Measurements from ENCODE around the gene GALNT10. TPM values are rescaled to one million over a fixed set of nuclear protein-coding genes. Genes with fewer than 3 reads are reported as not detected.

The GALNT10 gene
- total and polyA plus RNA-seq, 10 of the 15 experiments (the other 5 are each of a cell fraction or from before 2014, with no cell fraction given), result 3.9 to 35.4 (median 15.5) TPM

DNA sequence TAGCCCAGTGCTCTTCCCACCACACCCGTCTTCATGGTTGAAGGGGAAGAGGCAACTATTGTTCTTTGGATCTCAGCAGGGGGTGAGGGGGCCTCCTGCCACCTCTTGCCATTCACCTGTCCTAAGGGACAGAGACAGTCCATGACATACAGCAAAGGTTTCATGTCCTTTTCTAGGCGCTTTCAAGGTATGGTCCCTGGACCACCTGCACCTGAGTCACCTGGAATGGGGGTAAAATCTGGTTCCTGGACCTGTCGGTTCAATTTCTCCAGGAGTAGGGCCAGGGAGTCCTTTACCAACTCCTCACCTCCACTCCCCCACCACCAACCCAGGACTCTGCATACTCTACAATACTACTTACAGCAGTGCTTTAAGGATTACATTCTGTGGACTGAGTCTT is 221.8 kb downstream of the GALNT10 start (continued):
- TF ChIP-seq ZBTB40 (IDR thresholded peaks at IDR 0.05; ENCODE audit: borderline replicate concordance) (no peak), MEF2A (IDR thresholded peaks at IDR 0.05; ENCODE audit: insufficient read depth, low read depth, low read length) (no peak)

GRCh38 chr5:154412925-154413324 is 222.4 kb downstream of the GALNT10 start:
- no peaks in the 10 kb centered on the region for H3K79me2 ChIP-seq (ENCODE audit: control insufficient read depth, insufficient read depth, low read length)
- in situ Hi-C loops (cut with MboI) (no loop called here), intact Hi-C loops (cut with micrococcal nuclease; ENCODE audit: unreplicated experiment) (no loop called here)
- peaks cover 8% of the 10 kb centered on the region for H3K4me1 ChIP-seq (ENCODE audit: control insufficient read depth, insufficient read depth, low read length)
- BruUV-seq (replicated peaks), result no TSS peak
- FAIRE-seq, result no peak
- POLR2A ChIA-PET, result no interaction called here
- H3K4me2 ChIP-seq (ENCODE audit: control insufficient read depth, insufficient read depth), result no peak overlapping the region
- TF ChIP-seq ATF7 (IDR thresholded peaks at IDR 0.05; ENCODE audit: low read depth) (no peak), GATAD2B (conservative IDR thresholded peaks at IDR 0.05; ENCODE audit: low read depth) (no peak), SPI1 (IDR thresholded peaks at IDR 0.05; ENCODE audit: borderline replicate concordance, insufficient read depth, low read depth, low read length) (no peak), EP300 (IDR thresholded peaks at IDR 0.05; ENCODE audit: borderline replicate concordance in 1 of 2, control insufficient read depth in 1 of 2, low read depth in 2 of 2, low read length in 2 of 2) (no peak)
- TF ChIP-seq, protein P1, sequence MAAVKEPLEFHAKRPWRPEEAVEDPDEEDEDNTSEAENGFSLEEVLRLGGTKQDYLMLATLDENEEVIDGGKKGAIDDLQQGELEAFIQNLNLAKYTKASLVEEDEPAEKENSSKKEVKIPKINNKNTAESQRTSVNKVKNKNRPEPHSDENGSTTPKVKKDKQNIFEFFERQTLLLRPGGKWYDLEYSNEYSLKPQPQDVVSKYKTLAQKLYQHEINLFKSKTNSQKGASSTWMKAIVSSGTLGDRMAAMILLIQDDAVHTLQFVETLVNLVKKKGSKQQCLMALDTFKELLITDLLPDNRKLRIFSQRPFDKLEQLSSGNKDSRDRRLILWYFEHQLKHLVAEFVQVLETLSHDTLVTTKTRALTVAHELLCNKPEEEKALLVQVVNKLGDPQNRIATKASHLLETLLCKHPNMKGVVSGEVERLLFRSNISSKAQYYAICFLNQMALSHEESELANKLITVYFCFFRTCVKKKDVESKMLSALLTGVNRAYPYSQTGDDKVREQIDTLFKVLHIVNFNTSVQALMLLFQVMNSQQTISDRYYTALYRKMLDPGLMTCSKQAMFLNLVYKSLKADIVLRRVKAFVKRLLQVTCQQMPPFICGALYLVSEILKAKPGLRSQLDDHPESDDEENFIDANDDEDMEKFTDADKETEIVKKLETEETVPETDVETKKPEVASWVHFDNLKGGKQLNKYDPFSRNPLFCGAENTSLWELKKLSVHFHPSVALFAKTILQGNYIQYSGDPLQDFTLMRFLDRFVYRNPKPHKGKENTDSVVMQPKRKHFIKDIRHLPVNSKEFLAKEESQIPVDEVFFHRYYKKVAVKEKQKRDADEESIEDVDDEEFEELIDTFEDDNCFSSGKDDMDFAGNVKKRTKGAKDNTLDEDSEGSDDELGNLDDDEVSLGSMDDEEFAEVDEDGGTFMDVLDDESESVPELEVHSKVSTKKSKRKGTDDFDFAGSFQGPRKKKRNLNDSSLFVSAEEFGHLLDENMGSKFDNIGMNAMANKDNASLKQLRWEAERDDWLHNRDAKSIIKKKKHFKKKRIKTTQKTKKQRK (IDR thresholded peaks at IDR 0.05; ENCODE audit: low read depth, low read length), result no peak
- WGBS (ENCODE audit: insufficient coverage, insufficient replicate concordance, low lambda C conversion rate, missing lambda C conversion rate), result 96% methylated on average over 9 of the region's 9 CpGs
- no peak for ATAC-seq
- peaks cover 3 to 19% of the 10 kb centered on the region in 2 experiments for H3K36me3 ChIP-seq (ENCODE audit: control insufficient read depth in 2 of 2, insufficient read depth in 2 of 2, low read length in 1 of 2)
- H2AFZ ChIP-seq (ENCODE audit: control insufficient read depth, low read depth, low read length), result no peak overlapping the region
- H3K4me3 ChIP-seq, result no peak overlapping the region
- DNase-seq (ENCODE audit: low read depth, low spot score), result no peak
- CTCF ChIA-PET, result no interaction called here
- 0 out of 2 replicates have a peak, but pooled peaks cover 3% of the 10 kb centered on the region for H4K20me1 ChIP-seq (ENCODE audit: control insufficient read depth, insufficient read depth)
- H3K27me3 ChIP-seq (replicated peaks in 1 of 2; ENCODE audit: control insufficient read depth in 2 of 2, insufficient read depth in 2 of 2, low read length in 1 of 2), result no peaks in the 10 kb centered on the region
- SMC1A ChIA-PET (ENCODE audit: uncharacterized antibody, unreplicated experiment), result no interaction called here
- no peak overlapping the region for H3K27ac ChIP-seq (ENCODE audit: control insufficient read depth, insufficient read depth)
- RAD21 ChIA-PET (ENCODE audit: unreplicated experiment), result no interaction called here
- H3K9me3 ChIP-seq (replicated peaks; ENCODE audit: control insufficient read depth, insufficient read depth, low read length), result no peaks in the 10 kb centered on the region
- H3K9ac ChIP-seq (ENCODE audit: control insufficient read depth, insufficient read depth, low read length), result no peak overlapping the region
